K562 (cell line): ENCODE data around the gene DLG4. TPM values are rescaled to one million over a fixed set of nuclear protein-coding genes. Genes with fewer than 3 reads are reported as not detected.

ENCODE experiments used
- CBX2 ChIP-seq: fragments of 200-600 bp; sonication (generic); IDR thresholded peaks from one replicate; pipeline ENCODE4 v1.6.1; 2012; ENCODE audit warnings: mild to moderate bottlenecking, low read length, inconsistent platforms; ENCODE audit not compliant: insufficient read depth, poor library complexity, severe bottlenecking
- ETV5 ChIP-seq: sonication (generic); formaldehyde crosslinking; IDR thresholded peaks from 2 replicates; pipeline ENCODE4 v1.4.0; 2020; ENCODE audit warnings: low read depth, mild to moderate bottlenecking, missing genetic modification reagents
- ETV6 ChIP-seq, 3 experiments: fragments of 150-350 bp in 1 of 3; sonication (generic) in 1 of 3; formaldehyde crosslinking in 1 of 3; IDR thresholded peaks; 2 replicates each; pipeline versions ENCODE4 v1.6.1 to v1.8.0; 2014 to 2022; ENCODE audit warnings: borderline replicate concordance in 2 of 3, low read depth in 2 of 3, antibody characterized with exemption in 1 of 3, low read length in 1 of 3, mild to moderate bottlenecking in 1 of 3, missing genetic modification reagents in 1 of 3
- HNRNPUL1 ChIP-seq: fragments of 200-400 bp; formaldehyde crosslinking; IDR thresholded peaks from 2 replicates; pipeline ENCODE4 v1.6.1; 2017; ENCODE audit warnings: low read length
- MAZ ChIP-seq, 2 experiments: fragments of 450-650 bp in 1 of 2; sonication (generic) in 1 of 2; formaldehyde crosslinking; IDR thresholded peaks in 1 of 2; conservative IDR thresholded peaks in 1 of 2; 2 replicates each; pipeline versions ENCODE4 v1.4.0 to v1.5.0; 2020; ENCODE audit warnings: mild to moderate bottlenecking in 1 of 2, missing genetic modification reagents in 1 of 2
- NCOA6 ChIP-seq: fragments of 450-650 bp; IDR thresholded peaks from 2 replicates; pipeline ENCODE4 v1.6.1; 2017; ENCODE audit warnings: mild to moderate bottlenecking
- RFX7 ChIP-seq: fragments of 250-450 bp; sonication (Bioruptor Pico); IDR thresholded peaks from 2 replicates; pipeline ENCODE4 v1.5.1; 2021; ENCODE audit warnings: mild to moderate bottlenecking
- SMARCA5 ChIP-seq: fragments of 450-650 bp; IDR thresholded peaks from 2 replicates; pipeline ENCODE4 v1.6.1; 2016
- TSC22D4 ChIP-seq: fragments of 450-650 bp; IDR thresholded peaks from 2 replicates; pipeline ENCODE4 v1.6.1; 2016; ENCODE audit warnings: missing genetic modification characterization, missing biosample characterization, control low read depth
- ZC3H11A ChIP-seq: IDR thresholded peaks from 2 replicates; pipeline ENCODE4 v1.6.1; 2012; ENCODE audit warnings: low read depth, low read length, improper control_type of control experiment
- ZNF134 ChIP-seq: fragments of 250-450 bp; sonication (Bioruptor Pico); conservative IDR thresholded peaks from 2 replicates; pipeline ENCODE4 v1.4.0; 2020
- ZNF324 ChIP-seq: fragments of 250-450 bp; sonication (Bioruptor Pico); IDR thresholded peaks from 2 replicates; pipeline ENCODE4 v1.4.0; 2020; ENCODE audit warnings: mild to moderate bottlenecking
- ZNF57 ChIP-seq: fragments of 450-650 bp; formaldehyde crosslinking; IDR thresholded peaks from 2 replicates; pipeline ENCODE4 v1.4.0; 2020; ENCODE audit warnings: mild to moderate bottlenecking, moderate library complexity
- polyA plus RNA-seq, 8 experiments: library from polyadenylated mRNA; depleted of rRNA in 4 of 8; stranded (reverse) in 5 of 8; unstranded in 3 of 8; fragments of >200 nt; fragmentation: Nextera tagmentation in 2 of 8; fragmentation: Illumina TruSeq in 1 of 8; extraction: Ambion mirVana in 2 of 8; extraction: Trizol in 1 of 8; gene quantifications; 2 replicates each; pipeline versions ENCODE4 v1.2.1 to v1.2.3, GENCODE V29; 2011 to 2014; ENCODE audit warnings: inconsistent platforms in 1 of 8, missing spikeins in 1 of 8
- total RNA-seq, 7 experiments: library from RNA; depleted of rRNA in 6 of 7; stranded (reverse); fragments of >200 nt in 6 of 7; fragmentation: Illumina TruSeq in 2 of 7; extraction: Trizol in 2 of 7; gene quantifications; 2 replicates each; pipeline versions ENCODE4 v1.2.1 to v1.2.3, GENCODE V29; 2011 to 2021; ENCODE audit warnings: low replicate concordance in 1 of 7
- TF ChIP-seq, protein P1 (sequence below): fragments of 250-450 bp; sonication (Bioruptor Pico); IDR thresholded peaks from 2 replicates; pipeline ENCODE4 v1.5.0; 2021; ENCODE audit warnings: mild to moderate bottlenecking, borderline replicate concordance
- TF ChIP-seq, protein P2 (sequence below): fragments of 450-650 bp; IDR thresholded peaks from 2 replicates; pipeline ENCODE4 v1.6.1; 2017; ENCODE audit warnings: antibody characterized with exemption, mild to moderate bottlenecking
- TF ChIP-seq, protein P3 (sequence below): fragments of 250-450 bp; sonication (Bioruptor Pico); IDR thresholded peaks from 2 replicates; pipeline ENCODE4 v1.8.0; 2021; ENCODE audit warnings: moderate library complexity, mild to moderate bottlenecking, inconsistent platforms
- TF ChIP-seq, protein P4 (sequence below): IDR thresholded peaks from 3 replicates; pipeline ENCODE4 v1.6.1; 2011; ENCODE audit warnings: borderline replicate concordance, mild to moderate bottlenecking; ENCODE audit not compliant: insufficient read length, insufficient read depth

Gene DLG4
- total and polyA plus RNA-seq, 9 of the 15 experiments (the other 6 are each of a cell fraction or from before 2014, with no cell fraction given) = 0.03 to 12.0 (median 4.1) TPM

DNA sequence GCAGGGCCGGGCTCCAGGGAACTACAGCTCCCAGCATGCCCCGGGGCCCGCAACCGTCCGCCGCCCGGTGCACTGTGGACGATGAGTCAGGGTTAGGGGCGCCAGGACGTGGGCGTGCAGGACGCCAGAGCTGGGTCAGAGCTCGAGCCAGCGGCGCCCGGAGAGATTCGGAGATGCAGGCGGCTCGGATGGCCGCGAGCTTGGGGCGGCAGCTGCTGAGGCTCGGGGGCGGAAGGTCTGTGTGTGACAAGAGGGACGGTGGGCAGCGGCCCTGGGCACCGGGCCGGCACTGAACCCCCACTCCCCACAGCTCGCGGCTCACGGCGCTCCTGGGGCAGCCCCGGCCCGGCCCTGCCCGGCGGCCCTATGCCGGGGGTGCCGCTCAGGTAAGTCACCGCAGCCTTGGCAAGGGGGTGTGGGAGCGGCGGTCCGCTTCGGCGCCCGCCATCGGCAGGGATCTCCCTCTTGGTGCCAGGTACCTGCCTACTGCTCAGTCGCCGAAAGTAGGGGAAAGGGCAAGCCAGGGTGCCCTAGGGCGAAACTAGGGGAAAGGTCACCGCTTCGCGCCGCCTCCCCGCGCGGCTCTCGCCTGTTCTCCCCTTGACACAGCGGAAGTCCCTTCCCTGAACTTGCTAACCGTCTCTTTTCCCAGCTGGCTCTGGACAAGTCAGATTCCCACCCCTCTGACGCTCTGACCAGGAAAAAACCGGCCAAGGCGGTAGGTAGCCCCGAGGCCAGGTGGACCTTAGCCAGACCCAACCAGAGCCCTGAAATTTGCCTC lies at the start of gene DLG4, which contains the start of gene ACADVL (continued):
- no peak for TF ChIP-seq ZNF324
- TF ChIP-seq, protein P1, sequence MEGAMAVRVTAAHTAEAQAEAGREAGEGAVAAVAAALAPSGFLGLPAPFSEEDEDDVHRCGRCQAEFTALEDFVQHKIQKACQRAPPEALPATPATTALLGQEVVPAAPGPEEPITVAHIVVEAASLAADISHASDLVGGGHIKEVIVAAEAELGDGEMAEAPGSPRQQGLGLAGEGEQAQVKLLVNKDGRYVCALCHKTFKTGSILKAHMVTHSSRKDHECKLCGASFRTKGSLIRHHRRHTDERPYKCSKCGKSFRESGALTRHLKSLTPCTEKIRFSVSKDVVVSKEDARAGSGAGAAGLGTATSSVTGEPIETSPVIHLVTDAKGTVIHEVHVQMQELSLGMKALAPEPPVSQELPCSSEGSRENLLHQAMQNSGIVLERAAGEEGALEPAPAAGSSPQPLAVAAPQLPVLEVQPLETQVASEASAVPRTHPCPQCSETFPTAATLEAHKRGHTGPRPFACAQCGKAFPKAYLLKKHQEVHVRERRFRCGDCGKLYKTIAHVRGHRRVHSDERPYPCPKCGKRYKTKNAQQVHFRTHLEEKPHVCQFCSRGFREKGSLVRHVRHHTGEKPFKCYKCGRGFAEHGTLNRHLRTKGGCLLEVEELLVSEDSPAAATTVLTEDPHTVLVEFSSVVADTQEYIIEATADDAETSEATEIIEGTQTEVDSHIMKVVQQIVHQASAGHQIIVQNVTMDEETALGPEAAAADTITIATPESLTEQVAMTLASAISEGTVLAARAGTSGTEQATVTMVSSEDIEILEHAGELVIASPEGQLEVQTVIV (CRISPR knock-in tag) = no peak
- TF ChIP-seq ZNF134 (CRISPR knock-in tag) = no peak
- TF ChIP-seq RFX7 = no peak
- TF ChIP-seq NCOA6 = no peak
- TF ChIP-seq MAZ (CRISPR knock-in tag; conservative IDR thresholded peaks at IDR 0.05 in 1 of 2, IDR thresholded peaks at IDR 0.05 in 1 of 2) = no peak
- no peak for TF ChIP-seq CBX2
- TF ChIP-seq, protein P2, sequence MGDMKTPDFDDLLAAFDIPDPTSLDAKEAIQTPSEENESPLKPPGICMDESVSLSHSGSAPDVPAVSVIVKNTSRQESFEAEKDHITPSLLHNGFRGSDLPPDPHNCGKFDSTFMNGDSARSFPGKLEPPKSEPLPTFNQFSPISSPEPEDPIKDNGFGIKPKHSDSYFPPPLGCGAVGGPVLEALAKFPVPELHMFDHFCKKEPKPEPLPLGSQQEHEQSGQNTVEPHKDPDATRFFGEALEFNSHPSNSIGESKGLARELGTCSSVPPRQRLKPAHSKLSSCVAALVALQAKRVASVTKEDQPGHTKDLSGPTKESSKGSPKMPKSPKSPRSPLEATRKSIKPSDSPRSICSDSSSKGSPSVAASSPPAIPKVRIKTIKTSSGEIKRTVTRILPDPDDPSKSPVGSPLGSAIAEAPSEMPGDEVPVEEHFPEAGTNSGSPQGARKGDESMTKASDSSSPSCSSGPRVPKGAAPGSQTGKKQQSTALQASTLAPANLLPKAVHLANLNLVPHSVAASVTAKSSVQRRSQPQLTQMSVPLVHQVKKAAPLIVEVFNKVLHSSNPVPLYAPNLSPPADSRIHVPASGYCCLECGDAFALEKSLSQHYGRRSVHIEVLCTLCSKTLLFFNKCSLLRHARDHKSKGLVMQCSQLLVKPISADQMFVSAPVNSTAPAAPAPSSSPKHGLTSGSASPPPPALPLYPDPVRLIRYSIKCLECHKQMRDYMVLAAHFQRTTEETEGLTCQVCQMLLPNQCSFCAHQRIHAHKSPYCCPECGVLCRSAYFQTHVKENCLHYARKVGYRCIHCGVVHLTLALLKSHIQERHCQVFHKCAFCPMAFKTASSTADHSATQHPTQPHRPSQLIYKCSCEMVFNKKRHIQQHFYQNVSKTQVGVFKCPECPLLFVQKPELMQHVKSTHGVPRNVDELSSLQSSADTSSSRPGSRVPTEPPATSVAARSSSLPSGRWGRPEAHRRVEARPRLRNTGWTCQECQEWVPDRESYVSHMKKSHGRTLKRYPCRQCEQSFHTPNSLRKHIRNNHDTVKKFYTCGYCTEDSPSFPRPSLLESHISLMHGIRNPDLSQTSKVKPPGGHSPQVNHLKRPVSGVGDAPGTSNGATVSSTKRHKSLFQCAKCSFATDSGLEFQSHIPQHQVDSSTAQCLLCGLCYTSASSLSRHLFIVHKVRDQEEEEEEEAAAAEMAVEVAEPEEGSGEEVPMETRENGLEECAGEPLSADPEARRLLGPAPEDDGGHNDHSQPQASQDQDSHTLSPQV = no peak
- TF ChIP-seq TSC22D4 (tag) = no peak
- TF ChIP-seq HNRNPUL1 = no peak
- no peak for TF ChIP-seq ETV6 (IDR thresholded peaks at IDR 0.05; ENCODE audit: borderline replicate concordance in 1 of 2, low read depth in 2 of 2, low read length in 1 of 2)
- no peak for TF ChIP-seq ETV6 (CRISPR knock-in tag; IDR thresholded peaks at IDR 0.05; ENCODE audit: borderline replicate concordance)
- TF ChIP-seq, protein P3, sequence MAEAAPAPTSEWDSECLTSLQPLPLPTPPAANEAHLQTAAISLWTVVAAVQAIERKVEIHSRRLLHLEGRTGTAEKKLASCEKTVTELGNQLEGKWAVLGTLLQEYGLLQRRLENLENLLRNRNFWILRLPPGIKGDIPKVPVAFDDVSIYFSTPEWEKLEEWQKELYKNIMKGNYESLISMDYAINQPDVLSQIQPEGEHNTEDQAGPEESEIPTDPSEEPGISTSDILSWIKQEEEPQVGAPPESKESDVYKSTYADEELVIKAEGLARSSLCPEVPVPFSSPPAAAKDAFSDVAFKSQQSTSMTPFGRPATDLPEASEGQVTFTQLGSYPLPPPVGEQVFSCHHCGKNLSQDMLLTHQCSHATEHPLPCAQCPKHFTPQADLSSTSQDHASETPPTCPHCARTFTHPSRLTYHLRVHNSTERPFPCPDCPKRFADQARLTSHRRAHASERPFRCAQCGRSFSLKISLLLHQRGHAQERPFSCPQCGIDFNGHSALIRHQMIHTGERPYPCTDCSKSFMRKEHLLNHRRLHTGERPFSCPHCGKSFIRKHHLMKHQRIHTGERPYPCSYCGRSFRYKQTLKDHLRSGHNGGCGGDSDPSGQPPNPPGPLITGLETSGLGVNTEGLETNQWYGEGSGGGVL = no peak
- no peak for TF ChIP-seq ZC3H11A
- TF ChIP-seq SMARCA5 = no peak
- TF ChIP-seq, protein P4, sequence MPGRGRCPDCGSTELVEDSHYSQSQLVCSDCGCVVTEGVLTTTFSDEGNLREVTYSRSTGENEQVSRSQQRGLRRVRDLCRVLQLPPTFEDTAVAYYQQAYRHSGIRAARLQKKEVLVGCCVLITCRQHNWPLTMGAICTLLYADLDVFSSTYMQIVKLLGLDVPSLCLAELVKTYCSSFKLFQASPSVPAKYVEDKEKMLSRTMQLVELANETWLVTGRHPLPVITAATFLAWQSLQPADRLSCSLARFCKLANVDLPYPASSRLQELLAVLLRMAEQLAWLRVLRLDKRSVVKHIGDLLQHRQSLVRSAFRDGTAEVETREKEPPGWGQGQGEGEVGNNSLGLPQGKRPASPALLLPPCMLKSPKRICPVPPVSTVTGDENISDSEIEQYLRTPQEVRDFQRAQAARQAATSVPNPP = no peak
- TF ChIP-seq ETV5 (CRISPR knock-in tag) = no peak
- TF ChIP-seq ZNF57 (CRISPR knock-in tag) = no peak
